Measurements from ENCODE around the gene ELL. TPM values are rescaled to one million over a fixed set of nuclear protein-coding genes. Genes with fewer than 3 reads are reported as not detected.

ELL gene
- total and polyA plus RNA-seq, 3 experiments from 2014 or later: 22.1 to 25.5 (median 24.4) TPM

DNA sequence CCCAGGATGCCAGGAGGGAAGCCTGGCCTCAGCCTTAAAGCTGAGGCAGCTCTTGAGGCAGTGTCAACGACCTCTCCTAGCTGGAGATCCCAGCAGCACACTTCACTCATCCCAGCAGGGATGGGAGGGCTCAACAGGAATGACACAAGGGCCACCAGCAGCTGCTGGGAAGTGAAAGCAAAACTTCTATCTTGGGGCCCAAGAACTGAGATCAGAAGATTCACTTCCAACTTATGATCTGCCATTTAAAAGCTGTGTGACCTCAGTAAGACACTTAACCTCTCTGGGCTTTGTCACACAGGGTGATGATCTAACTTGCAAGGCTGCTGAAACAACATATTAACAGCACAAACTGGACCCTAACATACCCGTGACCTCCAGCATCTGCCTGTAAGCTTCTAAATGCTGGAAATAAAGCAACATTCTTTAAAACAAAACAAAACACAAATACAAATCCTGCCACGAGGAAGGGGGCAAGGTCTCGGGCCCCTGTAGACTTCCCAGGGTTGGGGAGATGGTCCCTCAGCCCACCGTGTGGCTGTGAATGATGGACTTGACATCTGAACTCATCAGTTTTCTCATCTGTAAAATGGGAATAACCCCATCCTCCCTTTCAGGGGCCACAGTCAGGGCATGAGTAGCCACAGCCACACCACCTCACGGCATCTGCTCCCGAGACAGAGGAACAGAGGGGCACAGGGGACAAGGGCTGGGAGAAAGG, 22.7 kb downstream of the ELL start:
- no peak overlapping the region for H3K4me3 ChIP-seq (ENCODE audit: low read length)
- no peak overlapping the region for H3K27ac ChIP-seq (ENCODE audit: low read depth, low read length)

DNA sequence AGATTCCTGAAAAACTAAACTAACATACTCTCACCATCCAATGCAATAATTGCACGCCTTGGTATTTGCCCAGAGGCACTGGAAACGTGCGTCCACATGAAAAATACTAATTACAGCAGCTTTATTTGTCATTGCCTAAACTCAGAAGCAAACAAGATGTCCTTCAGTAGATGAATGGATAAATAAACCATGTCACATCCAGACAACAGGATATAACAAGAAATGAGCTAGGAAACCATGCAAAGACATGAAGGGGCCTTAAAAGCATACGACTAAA, 25.0 kb downstream of the ELL start:
- Mint-ChIP-seq H3K4me3 (peak overlapping the region; percentile 20 to 93 (median 82)), H3K27ac (peak overlapping the region; percentile 68 to 100 (median 99)), H3K4me1 (peaks cover 84 to 96% (median 92%) of the 10 kb centered on the region in 3 donors), H3K36me3 (peaks cover 0 to under 1% (median 0%) of the 10 kb centered on the region in 3 donors), H3K27me3 (peaks cover 0 to 1% of the 10 kb centered on the region in 2 donors), H3K9me3 (no peaks in the 10 kb centered on the region)
- no peaks in the 10 kb centered on the region for H3K36me3 ChIP-seq (ENCODE audit: insufficient read depth, low read length)
- no peak for DNase-seq
- ChIA-PET POLR2A (interaction anchor here (0.7 to 4.8 kb wide), 10 partner anchors 9 to 616 kb away, joined by 3 to 38 read pairs (median 6); partner anchors contain the start of genes ELL, REX1BD and UBA52), CTCF (interaction anchor here (0.9 to 7.4 kb wide), 12 partner anchors 9 to 109 kb away, joined by 3 to 71 read pairs (median 6); partner anchors contain the start of genes ELL, KXD1 and REX1BD)
- no peak overlapping the region for H3K4me3 ChIP-seq (ENCODE audit: low read length)
- H3K9me3 ChIP-seq (ENCODE audit: low read length): no peaks in the 10 kb centered on the region
- peak overlapping the region; percentile 87 for H3K27ac ChIP-seq (ENCODE audit: low read depth, low read length)
- H3K27me3 ChIP-seq (ENCODE audit: insufficient read depth, low read length, poor library complexity, severe bottlenecking): no peaks in the 10 kb centered on the region
- peaks cover 98% of the 10 kb centered on the region for H3K4me1 ChIP-seq (ENCODE audit: insufficient read depth, low read length)

More for the DNA sequence above, 22.7 kb downstream of the ELL start:
- no peaks in the 10 kb centered on the region for H3K9me3 ChIP-seq (ENCODE audit: low read length)
- no peaks in the 10 kb centered on the region for H3K9me3 Mint-ChIP-seq
- H3K4me3 Mint-ChIP-seq: peak overlapping the region; percentile 10 to 82 (median 36)
- H3K27ac Mint-ChIP-seq: peak overlapping the region; percentile 62 to 100 (median 94)
- DNase-seq: no peak
- CTCF ChIA-PET: interaction anchor here (0.7 to 7.4 kb wide), 10 partner anchors 9 to 59 kb away, joined by 3 to 71 read pairs (median 4); partner anchors contain the start of genes ELL and KXD1
- H3K27me3 ChIP-seq (ENCODE audit: insufficient read depth, low read length, poor library complexity, severe bottlenecking): no peaks in the 10 kb centered on the region
- POLR2A ChIA-PET: interaction anchor here (0.7 kb wide), 1 partner anchor 11 kb away, joined by 4 read pairs; no protein-coding TSS in a partner anchor
- H3K27me3 Mint-ChIP-seq: peaks cover 0 to 3% of the 10 kb centered on the region in 2 donors
- peaks cover 97% of the 10 kb centered on the region for H3K4me1 ChIP-seq (ENCODE audit: insufficient read depth, low read length)
- no peaks in the 10 kb centered on the region for H3K36me3 ChIP-seq (ENCODE audit: insufficient read depth, low read length)
- no peaks in the 10 kb centered on the region for H3K36me3 Mint-ChIP-seq
- H3K4me1 Mint-ChIP-seq: peaks cover 86 to 98% (median 93%) of the 10 kb centered on the region in 3 donors

DNA sequence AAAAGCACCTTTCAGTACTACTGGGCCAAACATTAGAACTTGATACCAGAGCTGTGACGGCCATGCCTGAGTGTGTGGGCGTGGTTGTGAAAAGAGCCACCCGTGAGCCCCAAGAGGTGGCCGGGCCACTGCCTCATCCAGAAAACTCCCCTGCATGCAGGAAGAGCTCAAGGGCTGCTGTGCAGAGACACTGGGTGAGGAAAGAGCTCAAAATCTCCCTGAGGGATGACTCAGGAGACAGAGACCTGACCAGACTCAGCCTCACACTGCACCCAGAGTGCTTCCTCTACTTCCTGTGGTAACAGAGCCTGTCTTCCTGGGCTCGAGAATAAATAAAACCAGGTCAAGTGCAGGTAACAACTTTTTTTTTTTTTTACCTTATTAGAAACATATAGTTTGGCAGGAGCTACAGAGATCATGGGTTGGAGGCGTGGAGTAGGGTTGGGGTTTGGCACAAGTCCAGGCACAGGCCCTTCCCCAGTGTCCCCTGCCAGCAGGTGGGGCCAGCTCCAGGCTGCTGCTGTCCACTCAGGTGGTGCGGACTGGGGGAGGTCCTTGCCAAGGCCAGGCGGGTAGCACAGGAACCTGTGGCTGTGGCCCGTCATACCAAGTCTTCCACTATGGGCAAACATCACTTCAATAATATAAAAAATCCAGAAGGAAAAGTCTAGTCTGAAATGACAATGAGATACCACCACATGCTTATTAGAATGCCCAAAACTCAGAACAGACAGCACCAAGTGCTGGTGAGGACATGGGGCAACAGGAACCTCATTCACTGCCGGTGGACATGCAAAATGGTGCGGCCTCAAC, 25.5 kb downstream of the ELL start:
- Mint-ChIP-seq H3K27me3 (peaks cover 0 to 1% of the 10 kb centered on the region in 2 donors), H3K27ac (peak overlapping the region; percentile 68 to 100 (median 99)), H3K9me3 (no peaks in the 10 kb centered on the region), H3K36me3 (peaks cover 0 to 2% (median 0%) of the 10 kb centered on the region in 3 donors), H3K4me1 (peaks cover 80 to 96% (median 89%) of the 10 kb centered on the region in 3 donors), H3K4me3 (peak overlapping the region; percentile 81 to 93 (median 85))
- CTCF ChIA-PET: interaction anchor here (0.7 to 7.4 kb wide), 14 partner anchors 10 to 108 kb away, joined by 3 to 71 read pairs (median 4); partner anchors contain the start of genes ELL, KXD1 and REX1BD
- peak; percentile 36 to 90 (median 79) for DNase-seq
- Histone ChIP-seq H3K4me3 (ENCODE audit: low read length) (peak overlapping the region; percentile 57), H3K9me3 (ENCODE audit: low read length) (no peaks in the 10 kb centered on the region), H3K27me3 (ENCODE audit: insufficient read depth, low read length, poor library complexity, severe bottlenecking) (no peaks in the 10 kb centered on the region), H3K36me3 (ENCODE audit: insufficient read depth, low read length) (no peaks in the 10 kb centered on the region), H3K4me1 (ENCODE audit: insufficient read depth, low read length) (peaks cover 96% of the 10 kb centered on the region), H3K27ac (ENCODE audit: low read depth, low read length) (peak overlapping the region; percentile 87)
- POLR2A ChIA-PET: interaction anchor here (0.5 to 4.8 kb wide), 16 partner anchors 10 to 616 kb away, joined by 3 to 38 read pairs (median 5); partner anchors contain the start of genes ELL, KXD1, REX1BD and UBA52

DNA sequence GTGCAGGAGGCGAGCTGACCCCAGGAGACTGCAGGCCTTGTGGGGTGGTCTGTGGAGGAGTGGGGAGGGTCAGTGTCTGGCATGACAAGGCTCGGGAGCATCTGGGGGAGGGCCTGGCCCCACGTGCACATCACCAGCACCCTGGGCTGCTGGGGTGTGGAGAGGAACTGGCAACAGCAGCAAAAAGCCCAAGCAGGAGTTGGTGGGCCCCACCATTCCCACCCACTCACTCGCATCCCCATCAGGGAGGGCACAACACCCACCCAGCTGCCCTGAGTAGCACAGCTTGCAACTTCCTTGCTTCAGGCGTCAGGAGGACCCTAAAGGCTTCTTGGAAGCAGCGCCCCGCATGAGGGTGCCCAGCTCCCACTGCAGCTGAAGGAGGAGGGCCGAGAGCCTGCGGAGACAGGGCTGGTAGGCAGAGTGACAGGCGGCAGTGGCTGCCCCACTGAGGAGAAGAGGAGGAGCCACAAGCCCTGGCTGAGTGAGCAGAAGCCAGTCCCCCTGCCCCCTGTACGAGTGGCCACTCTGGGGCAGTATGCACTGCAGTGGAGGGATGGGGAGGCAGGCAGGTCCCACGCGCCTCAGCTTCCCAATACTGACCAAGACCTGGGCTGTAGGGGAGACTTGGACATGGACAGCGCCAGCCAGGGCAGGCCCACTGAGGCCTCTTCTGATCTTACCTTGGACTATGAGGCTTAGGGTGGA, 26.5 kb downstream of the ELL start:
- peaks cover 94% of the 10 kb centered on the region for H3K4me1 ChIP-seq (ENCODE audit: insufficient read depth, low read length)
- no peaks in the 10 kb centered on the region for H3K27me3 Mint-ChIP-seq
- ChIA-PET CTCF (interaction anchor here (1.1 to 7.4 kb wide), 9 partner anchors 10 to 93 kb away, joined by 3 to 71 read pairs (median 7); partner anchors contain the start of genes ELL and REX1BD), POLR2A (interaction anchor here (0.6 to 4.8 kb wide), 10 partner anchors 10 to 93 kb away, joined by 3 to 38 read pairs (median 6); partner anchors contain the start of genes ELL, KXD1 and REX1BD)
- peaks cover 0 to 4% (median 0%) of the 10 kb centered on the region in 3 donors for H3K36me3 Mint-ChIP-seq
- DNase-seq: peak in 2 of 5 donors; percentile 31 to 62
- H3K4me1 Mint-ChIP-seq: peaks cover 76 to 94% (median 85%) of the 10 kb centered on the region in 3 donors
- H3K9me3 ChIP-seq (ENCODE audit: low read length): no peaks in the 10 kb centered on the region
- peak overlapping the region; percentile 81 to 93 (median 85) for H3K4me3 Mint-ChIP-seq
- peak overlapping the region; percentile 87 for H3K27ac ChIP-seq (ENCODE audit: low read depth, low read length)
- H3K27me3 ChIP-seq (ENCODE audit: insufficient read depth, low read length, poor library complexity, severe bottlenecking): no peaks in the 10 kb centered on the region
- peak overlapping the region; percentile 68 to 100 (median 99) for H3K27ac Mint-ChIP-seq
- peak overlapping the region; percentile 57 for H3K4me3 ChIP-seq (ENCODE audit: low read length)
- H3K9me3 Mint-ChIP-seq: no peaks in the 10 kb centered on the region
- no peaks in the 10 kb centered on the region for H3K36me3 ChIP-seq (ENCODE audit: insufficient read depth, low read length)

DNA sequence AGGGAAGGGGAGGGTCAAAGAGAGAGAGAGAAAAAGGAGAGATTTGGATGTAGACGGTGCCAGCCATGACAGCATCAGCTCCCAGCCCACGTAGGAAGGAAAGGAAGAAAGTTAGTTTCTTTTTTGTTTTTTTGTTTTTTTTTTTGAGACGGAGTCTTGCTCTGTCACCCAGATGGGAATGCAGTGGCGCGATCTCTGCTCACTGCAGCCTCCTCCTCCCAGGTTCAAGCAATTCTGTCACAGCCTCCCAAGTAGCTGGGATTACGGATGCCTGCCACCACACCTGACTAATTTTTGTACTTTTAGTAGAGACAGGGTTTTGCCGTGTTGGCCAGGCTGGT, 27.6 kb downstream of the ELL start:
- CTCF ChIA-PET: interaction anchor here (0.6 to 7.4 kb wide), 4 partner anchors 24 to 215 kb away, joined by 3 to 71 read pairs (median 5); partner anchors contain the start of gene ELL

DNA sequence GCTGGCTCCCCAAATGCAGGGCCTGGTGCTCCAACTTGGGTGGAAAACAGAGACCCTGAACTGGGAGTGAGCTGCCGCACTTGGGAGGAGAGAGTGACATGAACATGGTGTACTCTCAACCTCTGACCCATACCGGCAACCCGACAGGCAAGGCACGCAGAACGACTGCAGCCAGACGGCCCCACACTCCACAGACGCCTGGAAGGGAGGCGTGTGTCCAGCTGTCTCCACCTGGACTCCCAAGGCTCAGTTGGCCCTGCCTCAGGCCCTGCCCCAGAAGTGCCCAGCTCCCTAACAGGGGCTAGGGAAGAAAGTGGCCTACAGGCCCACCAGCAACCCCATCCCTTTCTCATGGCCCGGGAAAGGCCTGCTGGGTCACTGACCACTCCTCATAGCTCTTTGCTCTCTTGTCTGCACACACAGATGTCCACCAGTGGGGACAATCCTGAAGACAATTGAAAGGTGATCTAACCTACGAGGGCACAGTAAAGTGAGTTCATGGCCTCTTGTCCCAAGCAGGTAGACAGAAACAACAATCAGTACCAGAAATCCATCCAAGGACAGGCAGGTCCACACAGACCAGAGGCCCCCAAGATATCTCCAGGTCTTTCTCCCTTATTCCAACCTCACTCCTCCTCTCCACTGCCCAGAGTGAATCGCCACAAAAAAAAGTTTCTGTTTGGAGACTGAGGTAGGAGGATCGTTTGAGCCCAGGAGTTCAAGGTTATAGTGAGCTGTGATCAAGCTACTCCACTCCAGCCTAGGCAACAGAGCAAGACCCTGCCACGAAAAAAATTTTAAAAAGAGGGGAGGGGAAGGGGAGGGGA, 28.2 kb downstream of the ELL start:
- Mint-ChIP-seq H3K4me3 (peak overlapping the region; percentile 81 to 90 (median 85)), H3K4me1 (peaks cover 70 to 94% (median 84%) of the 10 kb centered on the region in 3 donors), H3K9me3 (no peaks in the 10 kb centered on the region), H3K27ac (peak overlapping the region; percentile 68 to 100 (median 99)), H3K36me3 (peaks cover 0 to 4% (median 0%) of the 10 kb centered on the region in 3 donors), H3K27me3 (no peaks in the 10 kb centered on the region)
- CTCF ChIA-PET: interaction anchor here (0.8 to 7.4 kb wide), 4 partner anchors 18 to 33 kb away, joined by 3 to 71 read pairs (median 4); partner anchors contain the start of gene ELL
- POLR2A ChIA-PET: interaction anchor here (4.8 kb wide), 1 partner anchor 27 kb away, joined by 38 read pairs; the partner anchor contains the start of gene ELL
- no peaks in the 10 kb centered on the region for H3K27me3 ChIP-seq (ENCODE audit: insufficient read depth, low read length, poor library complexity, severe bottlenecking)
- DNase-seq: no peak
- no peaks in the 10 kb centered on the region for H3K9me3 ChIP-seq (ENCODE audit: low read length)
- H3K27ac ChIP-seq (ENCODE audit: low read depth, low read length): peak overlapping the region; percentile 87
- H3K4me3 ChIP-seq (ENCODE audit: low read length): peak overlapping the region; percentile 21
- H3K36me3 ChIP-seq (ENCODE audit: insufficient read depth, low read length): no peaks in the 10 kb centered on the region
- H3K4me1 ChIP-seq (ENCODE audit: insufficient read depth, low read length): peaks cover 81% of the 10 kb centered on the region

More for the DNA sequence above, 27.6 kb downstream of the ELL start:
- H3K9me3 ChIP-seq (ENCODE audit: low read length): no peaks in the 10 kb centered on the region
- Mint-ChIP-seq H3K36me3 (peaks cover 0 to 4% (median 0%) of the 10 kb centered on the region in 3 donors), H3K9me3 (no peaks in the 10 kb centered on the region), H3K27me3 (no peaks in the 10 kb centered on the region), H3K4me3 (peak overlapping the region; percentile 81 to 90 (median 85)), H3K27ac (peak overlapping the region; percentile 68 to 100 (median 99)), H3K4me1 (peaks cover 70 to 94% (median 85%) of the 10 kb centered on the region in 3 donors)
- H3K4me1 ChIP-seq (ENCODE audit: insufficient read depth, low read length): peaks cover 86% of the 10 kb centered on the region
- peak in 2 of 5 donors; percentile 43 to 58 for DNase-seq
- H3K27me3 ChIP-seq (ENCODE audit: insufficient read depth, low read length, poor library complexity, severe bottlenecking): no peaks in the 10 kb centered on the region
- peak overlapping the region; percentile 87 for H3K27ac ChIP-seq (ENCODE audit: low read depth, low read length)
- H3K36me3 ChIP-seq (ENCODE audit: insufficient read depth, low read length): no peaks in the 10 kb centered on the region
- POLR2A ChIA-PET: interaction anchor here (4.8 kb wide), 1 partner anchor 26 kb away, joined by 38 read pairs; the partner anchor contains the start of gene ELL
- peak overlapping the region; percentile 21 for H3K4me3 ChIP-seq (ENCODE audit: low read length)
